IPS-NIHi11 (cell line): ENCODE results near the gene HIC2.
"Not testable (repeated sequence)": the region's sequence is repeated elsewhere in the genome, so short reads cannot be mapped to it uniquely, and the experiment has no call there.

Source experiments
- DNase-seq: peaks from one replicate; pipeline ENCODE4 v3.0.0; 2012; ENCODE audit warnings: mixed read lengths, low spot score

The HIC2 gene

DNA sequence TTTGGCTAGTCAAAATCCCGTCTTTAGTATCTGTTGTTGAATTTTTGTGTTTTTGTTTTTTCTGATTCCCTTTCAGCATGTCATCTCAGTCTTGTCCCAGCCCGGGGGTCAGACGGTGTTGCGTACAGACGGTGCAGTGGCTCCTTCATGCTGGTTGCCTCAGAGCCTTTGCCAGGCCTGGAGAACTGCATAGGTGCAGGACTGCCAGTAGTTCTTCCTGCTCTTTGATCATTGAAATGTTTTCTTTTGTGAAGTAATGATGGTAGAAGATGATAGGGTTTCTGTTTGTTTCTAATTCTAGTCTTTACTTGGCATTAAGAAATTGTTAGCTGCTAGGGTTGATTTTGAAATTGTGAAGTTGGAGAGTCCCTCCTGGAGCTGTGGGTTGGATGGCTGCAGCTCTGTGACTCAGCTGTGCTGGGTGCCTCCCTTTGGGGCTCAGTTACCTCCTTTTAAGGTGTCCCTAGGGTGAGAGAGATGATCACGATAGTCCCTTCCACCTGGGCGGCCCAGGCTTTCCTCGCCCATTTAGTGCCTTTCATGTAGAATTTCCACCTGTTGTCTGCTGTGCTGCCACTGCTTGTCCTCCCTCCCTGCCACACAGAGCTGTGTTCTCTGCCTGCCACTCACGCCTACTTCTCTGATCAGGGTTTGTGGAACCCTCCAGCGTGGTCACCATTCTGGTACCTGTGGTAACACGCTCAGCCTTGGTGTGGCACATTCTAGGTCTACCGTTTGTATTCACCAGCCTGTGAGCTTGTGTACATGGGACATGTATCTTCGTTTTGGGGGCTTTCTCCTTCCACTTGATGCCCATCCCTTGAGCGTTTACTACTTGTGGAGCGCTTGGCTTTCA, 17.4 kb downstream of the HIC2 start:
- DNase-seq, result not testable (repeated sequence)

DNA sequence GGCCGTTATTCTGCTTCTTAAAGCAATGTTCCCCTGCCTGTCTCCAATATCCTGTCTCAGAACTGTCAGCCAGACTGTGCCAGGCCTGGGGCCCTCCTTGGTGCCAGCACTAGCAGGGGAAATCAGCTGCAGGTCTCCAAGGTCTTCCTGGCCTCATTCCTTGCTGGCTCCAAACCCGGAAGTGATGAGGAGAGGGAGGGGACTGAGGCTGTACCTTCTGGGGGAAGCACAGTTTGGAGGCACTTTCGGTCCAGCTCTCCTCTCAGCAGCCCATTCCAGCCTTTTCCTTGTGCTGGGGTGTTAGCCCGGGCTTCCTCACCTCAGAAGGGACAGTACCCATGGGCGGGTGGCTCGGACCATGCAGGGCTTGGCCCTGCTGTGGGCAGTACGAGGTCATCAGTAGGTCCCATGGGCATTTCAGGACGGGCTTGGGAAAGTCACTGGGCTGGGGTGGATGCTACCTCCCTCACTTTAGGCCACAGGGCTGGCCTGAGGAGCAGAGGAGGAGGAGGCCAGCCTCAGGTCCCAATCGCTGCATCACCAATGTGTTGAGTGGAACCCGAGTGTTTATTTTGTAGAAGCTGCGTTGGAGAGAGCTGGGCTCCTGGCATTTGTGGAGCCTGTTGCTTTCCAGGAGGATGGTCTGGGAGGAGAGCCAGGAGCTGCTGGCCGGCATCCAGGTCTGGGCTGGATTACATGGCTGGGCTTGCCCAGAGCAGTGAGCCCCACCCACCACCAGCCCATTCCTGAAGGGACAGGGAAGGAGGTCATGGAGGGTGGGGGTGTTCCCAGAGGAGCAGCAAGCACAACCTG, 19.0 kb downstream of the HIC2 start:
- not testable (repeated sequence) for DNase-seq

GRCh38 chr22:21438013-21438412, 20.8 kb downstream of the HIC2 start:
- DNase-seq, result not testable (repeated sequence)

DNA sequence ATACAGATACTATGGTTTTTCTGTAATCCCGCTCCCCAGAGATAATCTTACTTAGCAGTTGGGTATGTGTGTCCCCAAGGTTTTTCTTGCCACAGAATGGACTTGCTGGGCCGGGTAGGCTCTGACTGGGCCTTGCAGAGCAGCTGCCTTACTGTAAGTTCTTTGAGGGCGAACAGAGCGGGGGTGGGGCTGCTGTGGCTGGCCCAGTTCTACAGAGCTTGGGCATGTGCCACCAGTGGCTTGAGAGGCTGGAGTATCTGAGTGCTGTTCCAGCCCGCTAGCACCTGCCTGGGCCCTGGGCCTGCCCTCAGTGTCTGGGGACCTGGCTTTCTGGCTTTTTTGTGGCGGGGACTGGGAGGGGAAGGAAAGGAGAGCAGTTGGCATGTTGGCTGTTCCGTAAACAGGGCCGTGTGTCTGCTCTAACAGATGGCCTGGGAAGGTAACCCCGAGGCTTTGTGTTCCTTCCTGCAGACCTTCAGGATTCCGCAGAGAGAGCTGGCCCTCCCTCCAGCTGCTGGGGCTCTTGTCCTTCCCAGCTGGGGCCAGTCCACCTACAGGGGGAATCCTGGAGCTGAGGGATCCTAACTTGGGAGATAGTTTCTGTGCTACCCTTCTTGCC, 23.0 kb downstream of the HIC2 start:
- not testable (repeated sequence) for DNase-seq

DNA sequence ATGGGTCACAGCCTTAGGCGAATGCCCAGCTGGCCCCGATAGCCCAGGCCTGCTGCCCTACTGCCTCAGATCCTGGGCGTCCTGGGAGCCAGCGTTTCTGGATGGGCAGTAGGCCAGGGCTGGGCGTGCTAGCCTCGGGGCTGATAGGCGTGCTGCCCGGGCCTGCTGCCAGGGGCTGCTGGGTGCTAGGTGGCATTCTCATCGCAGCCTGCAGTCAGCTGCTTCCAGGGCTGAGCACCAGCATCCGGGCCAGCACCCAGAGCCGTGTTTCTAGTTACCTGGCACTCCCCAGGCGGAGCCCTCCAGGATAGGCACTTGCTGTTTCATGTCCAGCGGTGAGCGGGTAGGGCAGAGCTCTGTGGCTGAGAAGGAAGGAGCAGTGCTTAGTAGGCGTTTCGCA, 23.5 kb downstream of the HIC2 start:
- not testable (repeated sequence) for DNase-seq

- not testable (repeated sequence) for DNase-seq
Observed at GRCh38 chr22:21441170-21441569, 24.0 kb downstream of the HIC2 start.

DNA sequence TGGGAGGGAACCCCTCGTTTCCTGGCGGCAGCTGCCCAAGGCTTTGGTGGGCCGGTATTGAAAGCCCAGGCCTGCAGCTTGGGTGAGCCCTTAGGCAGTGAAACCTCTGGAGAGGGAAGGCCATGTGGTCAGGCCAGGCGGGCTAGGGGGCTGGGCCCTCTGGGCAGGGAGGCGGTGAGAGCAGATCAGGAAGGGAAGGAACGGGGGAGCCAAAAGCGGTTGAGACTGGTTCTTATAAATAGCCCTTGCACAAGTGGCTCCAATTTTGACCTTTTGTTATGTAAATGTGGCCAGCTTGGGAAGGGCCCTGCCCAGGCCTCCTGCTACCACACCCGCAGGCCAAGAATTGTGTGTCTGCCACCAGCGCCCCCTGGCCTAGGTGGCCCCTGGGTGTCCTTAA, 25.0 kb downstream of the HIC2 start:
- DNase-seq, result not testable (repeated sequence)

- not testable (repeated sequence) for DNase-seq
Observed at GRCh38 chr22:21442646-21443045, 25.5 kb downstream of the HIC2 start.

- no peak for DNase-seq
Observed at GRCh38 chr22:21443057-21443734, 26.0 kb downstream of the HIC2 start.

GRCh38 chr22:21443735-21444421, 26.7 kb downstream of the HIC2 start:
- DNase-seq, result no peak

GRCh38 chr22:21444701-21445436, 27.7 kb downstream of the HIC2 start:
- DNase-seq, result no peak

- DNase-seq, result no peak
Observed at GRCh38 chr22:21445437-21446127, 28.4 kb downstream of the HIC2 start.

GRCh38 chr22:21446128-21446826, 29.1 kb downstream of the HIC2 start:
- DNase-seq, result no peak

DNA sequence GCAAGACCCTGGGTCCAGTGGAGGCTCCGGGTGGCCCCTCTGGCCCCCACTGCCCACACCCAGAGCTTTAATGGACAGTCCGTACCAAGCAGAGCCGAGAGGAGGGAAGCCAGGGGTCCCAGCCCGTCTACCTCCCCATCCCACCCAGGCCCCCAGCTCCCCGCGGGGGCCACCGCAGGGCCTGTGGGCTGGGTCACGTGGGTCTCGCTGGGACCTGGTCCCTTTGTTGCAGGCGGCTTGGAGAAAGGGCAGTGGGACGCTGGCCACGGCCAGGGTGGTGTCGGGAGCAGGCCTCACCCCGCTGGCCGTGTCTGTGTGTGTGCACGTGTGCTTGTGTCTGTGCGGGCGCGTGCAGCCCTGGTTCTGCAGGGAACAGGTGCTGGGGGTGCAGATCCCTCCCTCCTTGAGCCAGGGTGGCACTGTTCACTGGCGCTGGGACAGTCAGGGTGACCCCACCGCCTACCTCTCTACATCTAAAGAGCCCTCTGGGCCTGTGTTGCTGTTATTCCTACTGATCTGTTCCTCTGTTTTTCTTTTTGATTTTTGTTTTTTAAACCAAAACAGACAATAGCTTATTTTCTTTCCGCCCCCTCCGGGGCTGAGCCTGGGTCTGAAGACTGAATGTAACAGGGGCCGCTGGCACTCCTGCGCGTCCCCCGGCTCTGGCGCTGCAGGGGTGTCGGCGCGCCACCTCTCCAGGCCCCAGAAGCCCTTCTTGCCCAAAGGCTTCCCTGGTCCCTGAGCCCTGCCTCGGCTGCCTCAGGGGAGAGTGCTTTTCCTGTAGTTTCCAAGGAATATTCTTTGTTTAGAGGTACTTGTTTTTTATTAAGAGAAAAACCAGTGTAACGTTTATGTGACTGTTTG, 29.9 kb downstream of the HIC2 start:
- no peak for DNase-seq

- no peak for DNase-seq
Observed at GRCh38 chr22:21447694-21448402, 30.7 kb downstream of the HIC2 start.

DNA sequence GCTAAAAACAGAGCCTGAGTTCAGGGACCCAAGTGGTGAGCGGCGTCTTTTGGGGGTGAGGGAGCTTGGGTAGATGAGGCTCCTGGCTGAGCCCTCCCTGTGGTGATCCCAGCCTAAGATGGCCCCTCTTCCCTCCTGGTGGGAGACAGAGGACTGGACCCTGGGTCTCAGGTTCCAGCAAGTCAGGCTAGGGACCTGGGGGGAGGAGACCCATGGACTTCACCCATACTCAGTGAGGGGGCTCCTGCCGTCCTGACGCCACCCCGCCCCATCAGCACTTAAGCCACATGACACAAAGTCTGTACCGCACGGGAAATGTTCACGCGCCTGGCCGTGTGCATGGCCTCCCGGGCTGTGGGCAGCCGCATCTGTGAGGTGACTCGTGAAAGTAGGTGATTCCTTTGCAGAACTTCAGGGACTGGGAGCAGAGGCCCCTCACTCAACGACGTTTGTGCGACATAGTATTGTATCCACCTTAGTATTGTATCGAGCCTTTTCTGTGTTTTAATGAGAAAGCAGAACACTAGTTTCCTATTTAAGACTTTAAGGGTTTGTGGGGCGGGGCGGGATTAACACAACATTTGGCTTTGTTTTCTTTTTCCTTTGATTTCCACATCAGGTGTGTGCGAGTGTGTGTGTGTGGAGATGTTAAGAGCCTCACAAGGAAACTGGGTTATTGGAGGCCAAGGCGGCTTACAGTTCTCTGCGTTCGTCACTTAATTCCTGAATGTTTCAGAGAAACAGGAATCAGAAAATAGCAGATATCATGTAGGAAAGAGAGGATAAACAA, 31.7 kb downstream of the HIC2 start:
- no peak for DNase-seq
